ENCODE results near the gene COL6A5.

- TF ChIP-seq MYC (IDR thresholded peaks at IDR 0.05; ENCODE audit: borderline replicate concordance, low read length) = no peak
- no peak for TF ChIP-seq USF2 (IDR thresholded peaks at IDR 0.05)
- TF ChIP-seq, protein P1, sequence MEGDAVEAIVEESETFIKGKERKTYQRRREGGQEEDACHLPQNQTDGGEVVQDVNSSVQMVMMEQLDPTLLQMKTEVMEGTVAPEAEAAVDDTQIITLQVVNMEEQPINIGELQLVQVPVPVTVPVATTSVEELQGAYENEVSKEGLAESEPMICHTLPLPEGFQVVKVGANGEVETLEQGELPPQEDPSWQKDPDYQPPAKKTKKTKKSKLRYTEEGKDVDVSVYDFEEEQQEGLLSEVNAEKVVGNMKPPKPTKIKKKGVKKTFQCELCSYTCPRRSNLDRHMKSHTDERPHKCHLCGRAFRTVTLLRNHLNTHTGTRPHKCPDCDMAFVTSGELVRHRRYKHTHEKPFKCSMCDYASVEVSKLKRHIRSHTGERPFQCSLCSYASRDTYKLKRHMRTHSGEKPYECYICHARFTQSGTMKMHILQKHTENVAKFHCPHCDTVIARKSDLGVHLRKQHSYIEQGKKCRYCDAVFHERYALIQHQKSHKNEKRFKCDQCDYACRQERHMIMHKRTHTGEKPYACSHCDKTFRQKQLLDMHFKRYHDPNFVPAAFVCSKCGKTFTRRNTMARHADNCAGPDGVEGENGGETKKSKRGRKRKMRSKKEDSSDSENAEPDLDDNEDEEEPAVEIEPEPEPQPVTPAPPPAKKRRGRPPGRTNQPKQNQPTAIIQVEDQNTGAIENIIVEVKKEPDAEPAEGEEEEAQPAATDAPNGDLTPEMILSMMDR (IDR thresholded peaks at IDR 0.05) = no peak
- no peak for TF ChIP-seq MAX (IDR thresholded peaks at IDR 0.05)
- no peak for TF ChIP-seq KDM5A (IDR thresholded peaks at IDR 0.05)
- TF ChIP-seq ZC3H11A (IDR thresholded peaks at IDR 0.05) = no peak
- no peak for TF ChIP-seq MAZ (IDR thresholded peaks at IDR 0.05; ENCODE audit: borderline replicate concordance, low read depth, low read length)
- TF ChIP-seq MAFK (IDR thresholded peaks at IDR 0.05; ENCODE audit: partially characterized antibody) = no peak
- no peak for TF ChIP-seq CHD2 (IDR thresholded peaks at IDR 0.05; ENCODE audit: low read length, partially characterized antibody)
- TF ChIP-seq KDM1A (IDR thresholded peaks at IDR 0.05; ENCODE audit: low read depth) = no peak
Observed at GRCh38 chr3:130395916-130396315, 50.4 kb downstream of the COL6A5 start.

Data from A549 (cell line).